GM21381 (cell line): ENCODE data around the gene PRRC2A.
"Not testable (repeated sequence)": the region's sequence is repeated elsewhere in the genome, so short reads cannot be mapped to it uniquely, and the experiment has no call there.

Experiments used
- ATAC-seq: cut with Tn5 transposase; IDR thresholded peaks from one replicate; pipeline ENCODE4 v1.9.1; 2021; ENCODE audit warnings: mild to moderate bottlenecking, moderate library complexity; ENCODE audit not compliant: unreplicated experiment

The PRRC2A gene

DNA sequence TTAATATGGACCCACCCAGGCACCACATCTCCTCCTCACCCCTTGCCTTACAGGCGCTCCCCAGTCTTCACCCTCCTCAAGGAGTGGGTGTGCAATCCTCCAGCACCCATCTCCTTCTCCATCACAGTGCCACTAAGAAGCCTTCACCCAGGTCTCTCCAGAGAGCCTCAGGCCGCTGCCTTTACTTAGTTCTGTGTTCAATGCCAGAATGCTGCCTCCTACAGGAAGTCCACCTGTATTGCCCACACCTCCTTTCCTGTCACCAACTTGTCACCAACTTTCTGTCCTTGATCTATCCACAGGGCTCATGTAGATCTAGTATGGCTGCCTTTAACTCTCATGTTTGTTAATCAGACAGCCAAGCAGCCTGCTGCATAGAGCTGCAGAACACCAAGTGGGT lies 35.0 kb upstream of the PRRC2A start:
- ATAC-seq = no peak

- no peak for ATAC-seq
Measured at GRCh38 chr6:31586008-31586407, 34.5 kb upstream of the PRRC2A start, which contains the start of gene LST1. Gene LST1 (plus strand): TSS chr6:31586277. CDS start chr6:31587300, 1,023 bp downstream.

- no peak for ATAC-seq
Measured at GRCh38 chr6:31586599-31587281, 33.8 kb upstream of the PRRC2A start.

GRCh38 chr6:31587791-31588777 lies 32.4 kb upstream of the PRRC2A start:
- ATAC-seq = no peak

GRCh38 chr6:31588871-31589650 lies 31.5 kb upstream of the PRRC2A start:
- no peak for ATAC-seq

DNA sequence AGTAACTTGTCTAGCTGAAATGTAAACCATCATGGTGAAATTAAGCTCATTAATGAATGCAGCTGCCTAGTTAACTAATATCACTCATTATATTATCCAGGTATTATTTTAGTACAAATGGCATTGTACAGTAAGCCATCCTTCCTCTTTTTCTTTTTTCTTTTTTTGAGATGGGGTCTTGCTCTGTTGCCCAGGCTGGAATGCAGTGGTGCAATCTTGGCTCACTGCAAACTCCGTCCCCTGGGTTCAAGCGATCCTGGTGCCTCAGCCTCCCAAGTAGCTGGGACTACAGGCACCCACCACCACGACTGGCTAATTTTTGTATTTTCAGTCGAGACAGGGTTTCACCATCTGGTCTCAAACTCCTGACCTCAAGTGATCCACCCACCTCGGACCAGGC lies 29.8 kb upstream of the PRRC2A start:
- ATAC-seq = not testable (repeated sequence)

- no peak for ATAC-seq
Measured at GRCh38 chr6:31592396-31592771, 28.1 kb upstream of the PRRC2A start.

DNA sequence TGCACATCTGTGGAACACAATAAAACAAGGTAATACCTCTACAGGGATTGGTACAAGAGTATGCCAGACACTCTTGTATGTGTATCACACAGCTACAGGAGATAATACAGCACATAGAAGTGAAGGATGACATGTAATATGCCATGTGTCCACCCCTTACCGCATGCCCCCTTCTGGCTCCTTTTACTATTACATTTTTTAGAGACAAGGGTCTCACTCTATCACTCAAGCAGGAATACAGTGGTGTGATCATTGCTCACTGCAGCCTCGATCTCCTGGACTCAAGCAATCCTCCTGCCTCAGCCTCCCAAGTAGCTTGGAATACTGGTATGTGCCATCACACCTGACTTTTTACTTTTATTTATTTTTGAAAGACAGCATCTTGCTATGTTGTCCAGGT lies 23.5 kb upstream of the PRRC2A start:
- no peak for ATAC-seq

DNA sequence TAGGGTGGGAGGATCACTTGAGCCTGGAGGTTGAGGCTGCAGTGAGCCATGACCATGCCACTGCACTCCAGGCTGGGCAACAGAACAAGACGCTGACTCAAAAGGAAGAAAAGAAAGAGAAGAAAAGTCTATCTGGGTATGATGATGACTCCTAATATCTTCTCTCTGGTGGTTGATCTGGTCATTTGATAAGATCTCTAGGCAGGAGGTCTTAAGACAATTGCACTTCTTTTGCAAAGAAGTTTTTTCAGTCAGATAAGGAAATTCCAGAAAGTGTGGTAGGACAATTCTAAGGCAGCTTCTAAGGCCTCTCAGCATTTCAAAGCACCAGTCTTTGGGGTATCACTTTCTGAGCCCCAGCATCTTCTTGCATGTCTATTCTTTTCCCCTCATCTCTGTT lies 13.2 kb upstream of the PRRC2A start:
- no peak for ATAC-seq

- no peak for ATAC-seq
Measured at GRCh38 chr6:31609519-31610406, 10.8 kb upstream of the PRRC2A start.

GRCh38 chr6:31610968-31611367 lies 9.5 kb upstream of the PRRC2A start:
- ATAC-seq = no peak

DNA sequence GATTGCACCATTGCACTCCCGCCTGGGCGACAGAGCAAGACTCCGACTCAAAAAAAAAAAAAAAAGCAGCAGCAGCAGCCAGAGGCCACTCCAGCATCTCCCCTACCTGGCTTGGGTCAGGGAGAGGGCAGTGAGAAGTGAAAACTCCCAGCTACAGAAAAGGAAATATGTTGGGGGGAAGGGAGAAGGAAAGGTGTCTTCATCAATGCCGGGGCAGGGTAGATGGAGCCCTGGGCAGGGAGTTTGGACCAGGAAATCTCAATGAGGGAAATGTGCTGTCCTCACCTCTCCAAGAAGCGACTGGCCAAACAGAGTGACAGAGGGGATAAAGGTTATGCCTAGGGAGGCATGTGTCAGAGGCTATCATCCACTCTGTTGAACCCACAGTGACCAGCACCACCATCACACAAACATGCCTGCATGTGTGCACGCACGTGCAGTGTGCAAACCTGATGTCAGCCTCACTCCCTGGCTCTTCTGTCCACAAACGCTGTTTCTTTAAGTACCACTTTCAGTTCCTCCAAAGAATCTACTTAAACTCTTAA lies 6.4 kb upstream of the PRRC2A start:
- ATAC-seq = no peak

DNA sequence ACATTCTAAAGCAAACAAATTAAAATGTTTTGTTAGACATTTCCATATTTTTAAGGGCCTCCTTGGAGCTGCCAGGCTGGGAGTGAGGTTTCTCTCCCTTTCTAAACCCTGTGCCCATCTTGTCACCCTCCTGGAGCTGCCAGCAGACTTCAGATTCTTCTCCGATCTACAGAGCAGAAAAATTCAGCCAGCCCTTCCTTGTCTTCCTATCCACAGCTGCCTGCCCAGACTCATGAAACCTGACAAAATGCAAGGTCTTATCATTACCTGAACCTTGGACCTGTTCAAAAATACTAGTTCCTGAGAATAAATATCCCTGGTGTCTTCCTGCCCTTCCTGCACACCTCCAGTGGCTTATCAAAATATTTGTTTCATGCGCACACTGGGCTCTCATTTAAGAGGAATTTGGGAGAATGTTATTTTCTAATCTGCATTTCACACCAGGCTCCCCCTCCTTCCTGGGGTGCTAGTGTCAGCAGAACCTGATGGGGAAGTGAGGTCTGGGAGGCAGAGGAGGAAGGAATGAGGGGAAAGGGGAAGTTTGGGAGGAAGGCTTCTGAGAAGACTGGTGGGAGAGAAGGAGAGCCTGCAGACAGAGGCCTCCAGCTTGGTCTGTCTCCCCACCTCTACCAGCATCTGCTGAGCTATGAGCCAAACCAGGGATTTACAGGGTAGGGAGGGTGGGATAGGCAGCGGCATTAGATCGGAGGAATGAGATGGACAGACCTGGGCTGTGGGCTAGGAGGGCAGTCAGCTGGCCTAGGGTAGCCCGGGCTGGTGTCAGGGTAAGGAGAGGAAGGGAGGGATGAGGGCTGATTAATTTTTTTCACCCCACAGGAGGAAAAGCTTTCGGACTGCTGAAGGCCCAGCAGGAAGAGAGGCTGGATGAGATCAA lies 5.6 kb upstream of the PRRC2A start, which contains the start of gene AIF1:
Gene AIF1 (plus strand): TSS at position 551 of the 895 bp plus-strand sequence. CDS start 96 bp downstream, at position 647.
- ATAC-seq = no peak

GRCh38 chr6:31615748-31616147 lies 4.8 kb upstream of the PRRC2A start:
- ATAC-seq = no peak

GRCh38 chr6:31617010-31617409 lies 3.5 kb upstream of the PRRC2A start:
- ATAC-seq = no peak

- ATAC-seq = peak; percentile 80
Measured at GRCh38 chr6:31619805-31620585, 520 bp upstream of the PRRC2A start.

GRCh38 chr6:31621320-31621939 lies 915 bp downstream of the PRRC2A start:
- no peak for ATAC-seq

DNA sequence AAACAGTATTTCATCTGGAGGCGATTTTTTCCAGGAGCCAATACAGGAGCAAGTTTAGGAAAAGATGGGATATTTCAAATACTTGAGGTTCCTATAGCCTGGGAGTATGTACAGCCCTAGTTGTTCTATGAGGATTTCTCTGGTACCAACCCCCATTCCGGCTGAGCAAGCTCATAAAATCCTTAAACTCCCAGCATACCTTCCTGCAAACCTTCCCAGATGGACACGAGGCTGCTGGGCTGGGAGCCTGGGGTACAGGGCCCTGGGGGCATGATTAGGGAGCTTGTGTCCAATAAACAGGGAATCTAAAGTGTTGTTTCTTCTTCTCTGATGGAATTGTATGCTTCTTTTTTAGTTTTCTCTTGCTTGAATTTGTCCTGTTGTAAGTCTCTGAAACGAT lies 1.5 kb downstream of the PRRC2A start:
- no peak for ATAC-seq
